SK-N-SH (cell line): ENCODE measurements around the gene PLEKHA4. TPM values are rescaled to one million over a fixed set of nuclear protein-coding genes. Genes with fewer than 3 reads are reported as not detected.
"Not testable (repeated sequence)": the region's sequence is repeated elsewhere in the genome, so short reads cannot be mapped to it uniquely, and the experiment has no call there.

ENCODE experiments used
- CTCF ChIA-PET: fragments of 300-600, 350-600 bp; formaldehyde crosslinking; extraction: SDS; loops from one replicate; lab custom pipeline; 2021; lab: Yijun Ruan, JAX
- POLR2A ChIA-PET: fragments of 350-600 bp; sonication (Branson Sonifier 250); formaldehyde crosslinking; extraction: SDS; loops from one replicate; lab custom pipeline; 2020; ENCODE audit warnings: antibody characterized with exemption, inconsistent platforms; lab: Yijun Ruan, JAX
- DNase-seq: peaks from one replicate; pipeline ENCODE4 v3.0.0; 2012
- H2AFZ ChIP-seq: fragments of 200-600 bp; sonication (generic); 2 replicates; pipeline ENCODE4 v1.8.1; 2016; ENCODE audit warnings: antibody characterized with exemption, mild to moderate bottlenecking, low read depth
- H3F3A ChIP-seq: fragments of 200-600 bp; sonication (generic); replicated peaks from 2 replicates; pipeline ENCODE3; 2016; ENCODE audit warnings: antibody characterized with exemption, mild to moderate bottlenecking; ENCODE audit not compliant: insufficient read depth
- H3K27ac ChIP-seq, 2 experiments: fragments of 200-500 bp in 1 of 2; fragments of 200-600 bp in 1 of 2; sonication (Bioruptor generic) in 1 of 2; sonication (generic), shearing (Covaris generic) in 1 of 2; 2 replicates each; pipeline versions ENCODE4 v1.5.1 to v1.6.1; 2014 to 2016; ENCODE audit warnings: low read depth in 2 of 2, inconsistent platforms in 1 of 2, low read length in 1 of 2, mild to moderate bottlenecking in 1 of 2, mixed read lengths in 1 of 2
- H3K27me3 ChIP-seq: fragments of 200-600 bp; sonication (generic), shearing (Covaris generic); 2 replicates; pipeline ENCODE4 v1.6.1; 2016; ENCODE audit warnings: mixed run types; ENCODE audit not compliant: insufficient read depth
- H3K36me3 ChIP-seq, 2 experiments: fragments of 200-500 bp in 1 of 2; fragments of 200-600 bp in 1 of 2; sonication (Bioruptor generic) in 1 of 2; sonication (generic) in 1 of 2; replicated peaks in 1 of 2; 2 replicates each; pipeline versions ENCODE3 to v1.5.1; 2014 to 2016; ENCODE audit warnings: low read length in 1 of 2, mild to moderate bottlenecking in 1 of 2; ENCODE audit not compliant: insufficient read depth in 2 of 2, control insufficient read depth in 1 of 2
- H3K4me1 ChIP-seq, 2 experiments: fragments of 200-500 bp in 1 of 2; fragments of 200-600 bp in 1 of 2; sonication (Bioruptor generic) in 1 of 2; sonication (generic), shearing (Covaris generic) in 1 of 2; 2 replicates each; pipeline versions ENCODE4 v1.5.1 to v1.6.1; 2014 to 2016; ENCODE audit warnings: low read depth in 1 of 2, low read length in 1 of 2, mixed run types in 1 of 2; ENCODE audit not compliant: insufficient read depth in 2 of 2, control insufficient read depth in 1 of 2
- H3K4me2 ChIP-seq: fragments of 200-600 bp; sonication (generic), shearing (Covaris generic); 2 replicates; pipeline ENCODE4 v1.6.1; 2017; ENCODE audit warnings: mixed run types
- H3K4me3 ChIP-seq, 2 experiments: fragments of 200-500 bp in 1 of 2; fragments of 200-600 bp in 1 of 2; sonication (Bioruptor generic) in 1 of 2; sonication (generic), shearing (Covaris generic) in 1 of 2; 2 replicates each; pipeline versions ENCODE4 v1.5.1 to v1.8.1; 2014 to 2016; ENCODE audit warnings: low read depth in 2 of 2, inconsistent platforms in 1 of 2, low read length in 1 of 2, mild to moderate bottlenecking in 1 of 2, mixed read lengths in 1 of 2, moderate library complexity in 1 of 2
- H3K79me2 ChIP-seq: fragments of 200-600 bp; sonication (generic); 2 replicates; pipeline ENCODE4 v1.8.1; 2017; ENCODE audit warnings: mild to moderate bottlenecking; ENCODE audit not compliant: insufficient read depth
- H3K9ac ChIP-seq: fragments of 200-600 bp; sonication (generic); 2 replicates; pipeline ENCODE4 v1.6.1; 2017; ENCODE audit warnings: mixed run types
- H3K9me2 ChIP-seq: fragments of 200-600 bp; sonication (generic); 2 replicates; pipeline ENCODE4 v1.6.1; 2017; ENCODE audit warnings: mixed run types
- H3K9me3 ChIP-seq: fragments of 200-600 bp; sonication (generic); 2 replicates; pipeline ENCODE4 v1.6.1; 2017; ENCODE audit warnings: mixed run types, mild to moderate bottlenecking, moderate library complexity
- H4K20me1 ChIP-seq: fragments of 200-600 bp; sonication (generic); 2 replicates; pipeline ENCODE4 v1.6.1; 2017; ENCODE audit warnings: mild to moderate bottlenecking, mixed run types; ENCODE audit not compliant: insufficient read depth
- MEF2A ChIP-seq: IDR thresholded peaks from 2 replicates; pipeline ENCODE4 v1.4.0; 2012; ENCODE audit warnings: low read depth, borderline replicate concordance
- NFIC ChIP-seq: IDR thresholded peaks from 2 replicates; pipeline ENCODE4 v1.4.0; 2012; ENCODE audit warnings: borderline replicate concordance
- POLR2AphosphoS5 ChIP-seq: IDR thresholded peaks from 2 replicates; pipeline ENCODE4 v1.6.1; 2012; ENCODE audit warnings: low read depth, low read length
- RAD21 ChIP-seq: IDR thresholded peaks from 2 replicates; pipeline ENCODE4 v1.6.1; 2012; ENCODE audit warnings: mild to moderate bottlenecking, low read length
- REST ChIP-seq: IDR thresholded peaks from 2 replicates; pipeline ENCODE4 v1.6.1; 2012; ENCODE audit warnings: mild to moderate bottlenecking, low read depth, low read length, moderate library complexity
- SIN3A ChIP-seq: IDR thresholded peaks from 2 replicates; pipeline ENCODE4 v1.6.1; 2012; ENCODE audit warnings: low read depth, mild to moderate bottlenecking, low read length, moderate library complexity, borderline replicate concordance
- USF1 ChIP-seq: IDR thresholded peaks from 2 replicates; pipeline ENCODE4 v1.4.0; 2012; ENCODE audit warnings: low read depth, borderline replicate concordance
- YY1 ChIP-seq: IDR thresholded peaks from 2 replicates; pipeline ENCODE4 v1.4.0; 2012; ENCODE audit warnings: low read depth, mild to moderate bottlenecking
- ZBTB33 ChIP-seq: IDR thresholded peaks from 2 replicates; pipeline ENCODE4 v1.4.0; 2012; ENCODE audit warnings: low read depth, borderline replicate concordance
- WGBS: methylation state at CpG from one replicate; pipeline ENCODE4 v1.1.6; 2017; ENCODE audit warnings: low lambda C conversion rate; 5-methylcytosine and 5-hydroxymethylcytosine counted together
- polyA plus RNA-seq, 3 experiments: library from polyadenylated mRNA; depleted of rRNA; stranded (reverse); fragments of >200 nt; gene quantifications; 2 replicates each; pipeline ENCODE4 v1.2.3, GENCODE V29; 2012
- TF ChIP-seq, protein P1 (sequence below): IDR thresholded peaks from 2 replicates; pipeline ENCODE4; 2012

Gene PLEKHA4
- polyA plus RNA-seq, 1 of the 3 experiments (the other 2 are of a cell fraction): 5.6 TPM

DNA sequence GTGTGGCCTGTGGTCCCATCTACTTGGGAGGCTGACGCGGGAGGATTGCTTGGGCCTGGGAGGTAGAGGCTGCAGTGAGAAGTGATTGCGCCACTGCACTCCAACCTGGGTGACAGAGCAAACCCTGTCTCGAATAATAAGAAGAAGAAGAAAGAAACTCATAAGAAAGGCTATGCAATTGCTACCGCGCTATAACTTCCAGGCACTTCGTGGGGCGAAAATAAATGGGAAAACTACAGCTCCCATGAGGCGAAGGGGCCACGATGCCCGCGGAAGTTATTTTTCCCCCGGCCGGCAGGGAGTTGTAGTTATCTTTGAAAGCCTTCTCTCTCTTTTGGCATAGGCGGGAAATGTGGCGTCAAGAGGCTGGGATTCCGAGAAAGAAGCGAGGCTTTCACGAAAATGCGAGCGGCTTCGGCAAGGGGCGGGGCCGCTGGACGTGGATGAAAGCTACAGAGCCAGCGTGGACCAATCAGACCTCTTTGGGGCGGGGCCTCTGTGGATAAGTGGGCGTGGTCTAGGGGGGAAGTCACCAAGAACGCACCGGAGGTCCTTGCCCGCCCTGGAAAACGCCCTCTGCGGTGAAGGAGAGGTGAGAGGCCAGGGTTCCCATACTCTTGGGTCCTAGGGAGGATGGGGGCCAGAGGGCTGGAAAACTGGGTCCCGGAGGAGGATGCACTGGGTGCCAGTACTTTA is 31.5 kb upstream of the PLEKHA4 start, which contains the start of gene NUCB1 (continued):
- TF ChIP-seq ZBTB33: no peak
- no peak for TF ChIP-seq MEF2A
- TF ChIP-seq POLR2AphosphoS5: 0 out of 2 replicates have a peak, but pooled peaks have one; percentile 33
- no peak for TF ChIP-seq NFIC
- TF ChIP-seq REST: no peak
- TF ChIP-seq, protein P1, sequence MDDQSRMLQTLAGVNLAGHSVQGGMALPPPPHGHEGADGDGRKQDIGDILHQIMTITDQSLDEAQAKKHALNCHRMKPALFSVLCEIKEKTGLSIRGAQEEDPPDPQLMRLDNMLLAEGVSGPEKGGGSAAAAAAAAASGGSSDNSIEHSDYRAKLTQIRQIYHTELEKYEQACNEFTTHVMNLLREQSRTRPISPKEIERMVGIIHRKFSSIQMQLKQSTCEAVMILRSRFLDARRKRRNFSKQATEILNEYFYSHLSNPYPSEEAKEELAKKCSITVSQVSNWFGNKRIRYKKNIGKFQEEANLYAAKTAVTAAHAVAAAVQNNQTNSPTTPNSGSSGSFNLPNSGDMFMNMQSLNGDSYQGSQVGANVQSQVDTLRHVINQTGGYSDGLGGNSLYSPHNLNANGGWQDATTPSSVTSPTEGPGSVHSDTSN: 0 out of 2 replicates have a peak, but pooled peaks have one; percentile 4
- TF ChIP-seq SIN3A: peak; percentile 8; the same call in 1 of the 2 replicates
- TF ChIP-seq YY1: 0 out of 2 replicates have a peak, but pooled peaks have one; percentile 49
- TF ChIP-seq RAD21: 0 out of 2 replicates have a peak, but pooled peaks have one; percentile 12
- no peak for TF ChIP-seq USF1

DNA sequence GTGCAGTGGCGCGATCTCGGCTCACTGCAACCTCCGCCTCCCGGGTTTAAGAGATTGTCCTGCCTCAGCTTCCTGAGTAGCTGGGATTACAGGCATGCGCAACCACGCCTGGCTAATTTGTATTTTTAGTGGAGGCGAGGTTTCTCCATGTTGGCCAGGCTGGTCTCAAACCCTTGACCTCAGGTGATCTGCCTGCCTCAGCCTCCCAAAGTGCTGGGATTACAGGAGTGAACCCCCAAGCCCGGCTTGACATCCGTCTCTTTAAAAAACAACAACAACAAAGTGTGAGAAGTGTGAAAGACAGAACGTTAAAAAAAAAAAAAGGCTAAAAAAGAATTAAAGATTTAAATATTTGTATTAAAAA is 31.0 kb upstream of the PLEKHA4 start:
- not testable (repeated sequence) for DNase-seq, H4K20me1 ChIP-seq, H3F3A ChIP-seq, H3K4me1 ChIP-seq, H3K9ac ChIP-seq, H3K9me2 ChIP-seq, H3K9me3 ChIP-seq, H3K27me3 ChIP-seq, H3K36me3 ChIP-seq
- Histone ChIP-seq H3K4me2 (peak overlapping the region; percentile 76), H2AFZ (peak overlapping the region; percentile 93), H3K4me3 (peak overlapping the region in 1 of 2 experiments; percentile 85; a peak in 3 of 4 replicates), H3K27ac (peak overlapping the region; percentile 70 to 90; a peak in 3 of 4 replicates), H3K79me2 (peaks cover 25% of the 10 kb centered on the region)
- ChIA-PET CTCF (interaction anchor here (1.5 kb wide), 1 partner anchor 63 kb away, joined by 4 read pairs; the partner anchor contains the start of gene HSD17B14), POLR2A (interaction anchor here (1.3 to 2.4 kb wide), 3 partner anchors 24 to 55 kb away, joined by 5 to 11 read pairs (median 9); partner anchors contain the start of genes BAX and PPP1R15A)
- 89% methylated on average over 11 of the region's 11 CpGs for WGBS
